ENCODE measurements around the gene GRSF1.

GRCh38 chr4:70841211-70841610, 1.5 kb upstream of the GRSF1 start:
- TF ChIP-seq POLR2A (IDR thresholded peaks at IDR 0.05) (no peak), CTCF (IDR thresholded peaks at IDR 0.05) (no peak)
